Motor neuron (in vitro differentiated cells): ENCODE measurements around the gene CAPN5. TPM values are rescaled to one million over a fixed set of nuclear protein-coding genes. Genes with fewer than 3 reads are reported as not detected.
A peak's percentile ranks its signal among the peaks of the same experiment; 100 is the strongest.

Experiments
- ATAC-seq, 8 experiments: fragments of 200-7000 bp; cut with Tn5 transposase; replicated peaks in 6 of 8; 2 replicates each; pipeline ENCODE4 v1.8.0; 2021; ENCODE audit warnings: mild to moderate bottlenecking in 8 of 8, moderate library complexity in 8 of 8
- H3K27ac ChIP-seq, 2 donors: fragments of 250-450 bp; sonication (Bioruptor Pico); 2 replicates each; pipeline ENCODE4 v1.9.0; 2021; ENCODE audit warnings: antibody characterized with exemption in 2 of 2, mild to moderate bottlenecking in 2 of 2, moderate library complexity in 1 of 2
- H3K4me1 ChIP-seq, 2 donors: fragments of 250-450 bp; sonication (Bioruptor Pico); replicated peaks in 1 of 2; 2 replicates each; pipeline ENCODE4 v1.6.1; 2021; ENCODE audit warnings: antibody characterized with exemption in 2 of 2, mild to moderate bottlenecking in 2 of 2, moderate library complexity in 1 of 2
- H3K4me3 ChIP-seq, 5 donors: fragments of 250-450 bp; sonication (Bioruptor Pico); 2 replicates each; pipeline ENCODE4 v1.9.0; 2021; ENCODE audit warnings: antibody characterized with exemption in 5 of 5, mild to moderate bottlenecking in 5 of 5, moderate library complexity in 4 of 5
- WGBS, 10 experiments: fragments of 450-650 bp; shearing (Covaris generic); methylation state at CpG; one replicate each; pipeline ENCODE4 v1.0.0; 2022; 5-methylcytosine and 5-hydroxymethylcytosine counted together
- in situ Hi-C, 9 experiments: fragments of 400-800 bp; cut with MboI; loops; one replicate each; pipeline ENCODE4 v1.15.0; 2021; ENCODE audit warnings: low sequenced_read_pairs in 9 of 9, low pct_unique_long_range_greater_than_20kb in 2 of 9; ENCODE audit not compliant: unreplicated experiment in 9 of 9
- total RNA-seq, 8 experiments: library from RNA; unstranded; fragments of 300-600 nt; gene quantifications; 2 replicates each; pipeline versions ENCODE4 v1.2.3 to v1.2.4, GENCODE V29; 2022

The CAPN5 gene
- total RNA-seq, 8 experiments from 2014 or later, result 10.2 to 205 (median 28.5) TPM

GRCh38 chr11:77101043-77101537 lies 34.3 kb downstream of the CAPN5 start:
- ATAC-seq, result peak in 3 of 8 experiments; percentile 10 to 41 (median 16)
- 60 to 100% (median 88%) methylated on average over 1 to 5 of the region's 5 CpGs; no CpG with 5 or more reads in 3 of the 10 experiments for WGBS, 10 experiments
- Histone ChIP-seq H3K4me3 (no peak overlapping the region), H3K4me1 (no peaks in the 10 kb centered on the region), H3K27ac (no peak overlapping the region)
- in situ Hi-C loops, result loop anchor here in 1 of 9 experiments (10.0 kb wide), 1 partner anchor 46 kb away; no protein-coding TSS in a partner anchor

GRCh38 chr11:77102246-77103210 lies 35.8 kb downstream of the CAPN5 start, which contains the start of gene OMP:
OMP (plus strand) TSS chr11:77102840; CDS start chr11:77102840, 0 bp downstream.
- no peak within 1 kb of the TSS for H3K27ac ChIP-seq
- 57 to 100% (median 96%) methylated on average over 1 to 10 of the region's 37 CpGs; no CpG with 5 or more reads in 4 of the 10 experiments for WGBS, 10 experiments
- in situ Hi-C loops, result loop anchor here in 1 of 9 experiments (10.0 kb wide), 1 partner anchor 48 kb away; no protein-coding TSS in a partner anchor
- H3K4me3 ChIP-seq, result no peak within 1 kb of the TSS
- H3K4me1 ChIP-seq, result no peaks in the 10 kb centered on the region
- no peak for ATAC-seq

- H3K4me1 ChIP-seq, result no peaks in the 10 kb centered on the region
- H3K4me3 ChIP-seq, result no peak overlapping the region
- no peak for ATAC-seq
- no peak overlapping the region for H3K27ac ChIP-seq
- WGBS, 10 experiments, result 89 to 100% methylated on average over 1 of the region's 2 CpGs; no CpG with 5 or more reads in 8 of the 10 experiments
- in situ Hi-C loops, result loop anchor here in 1 of 9 experiments (10.0 kb wide), 1 partner anchor 49 kb away; no protein-coding TSS in a partner anchor
These were observed 36.5 kb downstream of the CAPN5 start for GRCh38 chr11:77103319-77103718.

- Histone ChIP-seq H3K4me1 (no peaks in the 10 kb centered on the region), H3K4me3 (no peak overlapping the region), H3K27ac (no peak overlapping the region)
- in situ Hi-C loops, result loop anchor here in 1 of 9 experiments (10.0 kb wide), 1 partner anchor 50 kb away; no protein-coding TSS in a partner anchor
- ATAC-seq, result no peak
- WGBS, 10 experiments, result 82 to 100% (median 93%) methylated on average over 1 to 5 of the region's 8 CpGs; no CpG with 5 or more reads in 5 of the 10 experiments
These were observed 38.0 kb downstream of the CAPN5 start for GRCh38 chr11:77104727-77105126.

- ATAC-seq, result peak in 2 of 8 experiments; percentile 11 to 51
- peaks cover 0 to 2% of the 10 kb centered on the region in 2 donors for H3K4me1 ChIP-seq
- WGBS, 10 experiments, result 76 to 100% (median 95%) methylated on average over 1 to 4 of the region's 7 CpGs; no CpG with 5 or more reads in 7 of the 10 experiments
- no peak overlapping the region for H3K27ac ChIP-seq
- H3K4me3 ChIP-seq, result no peak overlapping the region
- in situ Hi-C loops, result loop anchor here in 1 of 9 experiments (10.0 kb wide), 1 partner anchor 52 kb away; no protein-coding TSS in a partner anchor
These were observed 39.5 kb downstream of the CAPN5 start for GRCh38 chr11:77106321-77106720.

GRCh38 chr11:77106759-77107158 lies 40.0 kb downstream of the CAPN5 start:
- in situ Hi-C loops, result loop anchor here in 1 of 9 experiments (10.0 kb wide), 1 partner anchor 52 kb away; no protein-coding TSS in a partner anchor
- Histone ChIP-seq H3K4me3 (no peak overlapping the region), H3K27ac (no peak overlapping the region), H3K4me1 (peaks cover 0 to 2% of the 10 kb centered on the region in 2 donors)
- 92 to 100% (median 100%) methylated on average over 2 of the region's 13 CpGs; no CpG with 5 or more reads in 7 of the 10 experiments for whole genome bisulfite sequencing, 10 experiments
- ATAC-seq, result no peak

GRCh38 chr11:77107950-77108349 lies 41.2 kb downstream of the CAPN5 start:
- Histone ChIP-seq H3K4me3 (no peak overlapping the region), H3K27ac (no peak overlapping the region), H3K4me1 (peaks cover 0 to 2% of the 10 kb centered on the region in 2 donors)
- peak in 5 of 8 experiments; percentile 7 to 24 (median 19) for ATAC-seq
- 0 to 89% (median 81%) methylated on average over 1 to 3 of the region's 3 CpGs; no CpG with 5 or more reads in 6 of the 10 experiments for WGBS, 10 experiments
- in situ Hi-C loops, result loop anchor here in 1 of 9 experiments (10.0 kb wide), 1 partner anchor 53 kb away; no protein-coding TSS in a partner anchor

GRCh38 chr11:77108436-77108835 lies 41.7 kb downstream of the CAPN5 start:
- in situ Hi-C loops, result loop anchor here in 1 of 9 experiments (10.0 kb wide), 1 partner anchor 54 kb away; no protein-coding TSS in a partner anchor
- no peak for ATAC-seq
- H3K27ac ChIP-seq, result no peak overlapping the region

GRCh38 chr11:77109236-77110019 lies 42.7 kb downstream of the CAPN5 start:
- Histone ChIP-seq H3K4me1 (peaks cover 0 to 2% of the 10 kb centered on the region in 2 donors), H3K4me3 (no peak overlapping the region), H3K27ac (no peak overlapping the region)
- WGBS, 10 experiments, result 0 to 95% (median 90%) methylated on average over 1 to 4 of the region's 11 CpGs; no CpG with 5 or more reads in 3 of the 10 experiments
- peak in 1 of 8 experiments; percentile 36 for ATAC-seq
- in situ Hi-C loops, result loop anchor here in 1 of 9 experiments (10.0 kb wide), 1 partner anchor 55 kb away; no protein-coding TSS in a partner anchor

More at GRCh38 chr11:77108436-77108835, 41.7 kb downstream of the CAPN5 start:
- H3K4me1 ChIP-seq, result peaks cover 0 to 2% of the 10 kb centered on the region in 2 donors
- WGBS, 10 experiments, result 71 to 100% (median 90%) methylated on average over 1 to 6 of the region's 9 CpGs; no CpG with 5 or more reads in 1 of the 10 experiments
- H3K4me3 ChIP-seq, result no peak overlapping the region

- 89 to 100% (median 100%) methylated on average over 1 to 5 of the region's 6 CpGs; no CpG with 5 or more reads in 6 of the 10 experiments for WGBS, 10 experiments
- ATAC-seq, result no peak
- Histone ChIP-seq H3K4me1 (peaks cover 0 to 2% of the 10 kb centered on the region in 2 donors), H3K4me3 (no peak overlapping the region), H3K27ac (no peak overlapping the region)
- in situ Hi-C loops, result no loop called here
These were observed 44.1 kb downstream of the CAPN5 start for GRCh38 chr11:77110836-77111235.

- Histone ChIP-seq H3K4me1 (peaks cover 0 to 2% of the 10 kb centered on the region in 2 donors), H3K27ac (no peak overlapping the region), H3K4me3 (no peak overlapping the region)
- WGBS, 10 experiments, result 25 to 100% (median 89%) methylated on average over 1 to 3 of the region's 3 CpGs; no CpG with 5 or more reads in 4 of the 10 experiments
- in situ Hi-C loops, result no loop called here
- ATAC-seq, result peak in 1 of 8 experiments; percentile 12
These were observed 44.5 kb downstream of the CAPN5 start for GRCh38 chr11:77111277-77111676.

- Histone ChIP-seq H3K27ac (no peak overlapping the region), H3K4me1 (peaks cover 1 to 4% of the 10 kb centered on the region in 2 donors), H3K4me3 (no peak overlapping the region)
- in situ Hi-C loops, result no loop called here
- ATAC-seq, result no peak
- 73 to 100% (median 100%) methylated on average over 1 to 2 of the region's 6 CpGs; no CpG with 5 or more reads in 5 of the 10 experiments for WGBS, 10 experiments
These were observed 45.2 kb downstream of the CAPN5 start for GRCh38 chr11:77111946-77112345.
